Chondrocyte (in vitro differentiated cells): Measurements from ENCODE around the gene LRRC8C. TPM values are rescaled to one million over a fixed set of nuclear protein-coding genes. Genes with fewer than 3 reads are reported as not detected.
"Not testable (repeated sequence)": the region's sequence is repeated elsewhere in the genome, so short reads cannot be mapped to it uniquely, and the experiment has no call there.

ENCODE experiments used
- DNase-seq: peaks from one replicate; pipeline ENCODE4 v3.0.0; 2021; ENCODE audit warnings: mixed read lengths, low spot score
- H3K27ac Mint-ChIP-seq: one replicate; pipeline ENCODE4 v1.8.0; 2021; ENCODE audit warnings: mild to moderate bottlenecking, moderate library complexity, mixed read lengths; ENCODE audit not compliant: unreplicated experiment
- H3K27me3 Mint-ChIP-seq: 2 replicates; pipeline ENCODE4 v1.8.0; 2021; ENCODE audit warnings: low read depth, mixed read lengths
- H3K36me3 Mint-ChIP-seq: 2 replicates; pipeline ENCODE4 v1.8.0; 2021; ENCODE audit warnings: low read depth, mixed read lengths
- H3K4me1 Mint-ChIP-seq: 2 replicates; pipeline ENCODE4 v1.8.0; 2021; ENCODE audit warnings: low read depth, mild to moderate bottlenecking, mixed read lengths
- H3K4me3 Mint-ChIP-seq: one replicate; pipeline ENCODE4 v1.8.0; 2021; ENCODE audit warnings: mild to moderate bottlenecking, moderate library complexity, mixed read lengths; ENCODE audit not compliant: unreplicated experiment
- H3K9me3 Mint-ChIP-seq: 2 replicates; pipeline ENCODE4 v1.8.0; 2021; ENCODE audit warnings: low read depth, mixed read lengths
- total RNA-seq: library from RNA; stranded (reverse); gene quantifications from 3 replicates; pipeline ENCODE4 v1.2.1, GENCODE V29; 2021
- TF ChIP-seq, protein P1 (sequence below): fragments of 200-600 bp; sonication (generic); IDR thresholded peaks from 2 replicates; pipeline ENCODE4 v1.5.0; 2021; ENCODE audit warnings: antibody characterized with exemption, mild to moderate bottlenecking, moderate library complexity

LRRC8C gene
- total RNA-seq, 1 donor from 2014 or later = 2.3 TPM

GRCh38 chr1:89699451-89699986 is 66.6 kb downstream of the LRRC8C start:
- Mint-ChIP-seq H3K4me3 (no peak overlapping the region), H3K9me3 (peaks cover 5% of the 10 kb centered on the region), H3K4me1 (peaks cover 18% of the 10 kb centered on the region), H3K36me3 (peaks cover 5% of the 10 kb centered on the region), H3K27me3 (no peaks in the 10 kb centered on the region), H3K27ac (no peak overlapping the region)
- TF ChIP-seq, protein P1, sequence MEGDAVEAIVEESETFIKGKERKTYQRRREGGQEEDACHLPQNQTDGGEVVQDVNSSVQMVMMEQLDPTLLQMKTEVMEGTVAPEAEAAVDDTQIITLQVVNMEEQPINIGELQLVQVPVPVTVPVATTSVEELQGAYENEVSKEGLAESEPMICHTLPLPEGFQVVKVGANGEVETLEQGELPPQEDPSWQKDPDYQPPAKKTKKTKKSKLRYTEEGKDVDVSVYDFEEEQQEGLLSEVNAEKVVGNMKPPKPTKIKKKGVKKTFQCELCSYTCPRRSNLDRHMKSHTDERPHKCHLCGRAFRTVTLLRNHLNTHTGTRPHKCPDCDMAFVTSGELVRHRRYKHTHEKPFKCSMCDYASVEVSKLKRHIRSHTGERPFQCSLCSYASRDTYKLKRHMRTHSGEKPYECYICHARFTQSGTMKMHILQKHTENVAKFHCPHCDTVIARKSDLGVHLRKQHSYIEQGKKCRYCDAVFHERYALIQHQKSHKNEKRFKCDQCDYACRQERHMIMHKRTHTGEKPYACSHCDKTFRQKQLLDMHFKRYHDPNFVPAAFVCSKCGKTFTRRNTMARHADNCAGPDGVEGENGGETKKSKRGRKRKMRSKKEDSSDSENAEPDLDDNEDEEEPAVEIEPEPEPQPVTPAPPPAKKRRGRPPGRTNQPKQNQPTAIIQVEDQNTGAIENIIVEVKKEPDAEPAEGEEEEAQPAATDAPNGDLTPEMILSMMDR = no peak
- DNase-seq = no peak

GRCh38 chr1:89701746-89702241 is 68.9 kb downstream of the LRRC8C start:
- no peak overlapping the region for H3K4me3 Mint-ChIP-seq
- DNase-seq = no peak
- H3K27ac Mint-ChIP-seq = no peak overlapping the region
- H3K36me3 Mint-ChIP-seq = peaks cover 5% of the 10 kb centered on the region
- H3K9me3 Mint-ChIP-seq = peaks cover 5% of the 10 kb centered on the region
- H3K4me1 Mint-ChIP-seq = peaks cover 18% of the 10 kb centered on the region
- TF ChIP-seq, protein P1 = no peak
- no peaks in the 10 kb centered on the region for H3K27me3 Mint-ChIP-seq

- TF ChIP-seq, protein P1 = no peak
- Mint-ChIP-seq H3K36me3 (peaks cover 5% of the 10 kb centered on the region), H3K27me3 (no peaks in the 10 kb centered on the region)
These were observed 69.7 kb downstream of the LRRC8C start for GRCh38 chr1:89702520-89703045.

GRCh38 chr1:89703469-89703868 is 70.5 kb downstream of the LRRC8C start:
- H3K36me3 Mint-ChIP-seq = peaks cover 5% of the 10 kb centered on the region
- H3K4me3 Mint-ChIP-seq = no peak overlapping the region
- H3K27me3 Mint-ChIP-seq = no peaks in the 10 kb centered on the region
- peaks cover 6% of the 10 kb centered on the region for H3K4me1 Mint-ChIP-seq
- TF ChIP-seq, protein P1 = no peak
- no peak overlapping the region for H3K27ac Mint-ChIP-seq
- H3K9me3 Mint-ChIP-seq = peaks cover 5% of the 10 kb centered on the region
- no peak for DNase-seq

More at GRCh38 chr1:89702520-89703045, 69.7 kb downstream of the LRRC8C start:
- Mint-ChIP-seq H3K9me3 (peaks cover 5% of the 10 kb centered on the region), H3K27ac (no peak overlapping the region), H3K4me1 (peaks cover 10% of the 10 kb centered on the region), H3K4me3 (no peak overlapping the region)
- no peak for DNase-seq

GRCh38 chr1:89704014-89704413 is 71.1 kb downstream of the LRRC8C start:
- H3K4me1 Mint-ChIP-seq = peaks cover 8% of the 10 kb centered on the region
- no peak overlapping the region for H3K4me3 Mint-ChIP-seq
- no peaks in the 10 kb centered on the region for H3K27me3 Mint-ChIP-seq
- no peak overlapping the region for H3K27ac Mint-ChIP-seq
- no peak for DNase-seq
- TF ChIP-seq, protein P1 = no peak
- peaks cover under 1% of the 10 kb centered on the region for H3K9me3 Mint-ChIP-seq
- peaks cover 3% of the 10 kb centered on the region for H3K36me3 Mint-ChIP-seq

DNA sequence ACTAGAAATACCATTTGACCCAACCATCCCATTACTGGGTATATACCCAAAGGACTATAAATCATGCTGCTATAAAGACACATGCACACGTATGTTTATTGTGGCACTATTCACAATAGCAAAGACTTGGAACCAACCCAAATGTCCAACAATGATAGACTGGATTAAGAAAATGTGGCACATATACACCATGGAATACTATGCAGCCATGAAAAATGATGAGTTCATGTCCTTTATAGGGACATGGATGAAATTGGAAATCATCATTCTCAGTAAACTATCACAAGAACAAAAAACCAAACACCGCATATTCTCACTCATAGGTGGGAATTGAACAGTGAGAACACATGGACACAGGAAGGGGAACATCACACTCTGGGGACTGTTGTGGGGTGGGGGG is 72.0 kb downstream of the LRRC8C start:
- not testable (repeated sequence) for H3K4me3 Mint-ChIP-seq, H3K36me3 Mint-ChIP-seq, H3K27me3 Mint-ChIP-seq, DNase-seq, H3K9me3 Mint-ChIP-seq, H3K27ac Mint-ChIP-seq
- peaks cover 17% of the 10 kb centered on the region for H3K4me1 Mint-ChIP-seq
